Upper lobe of right lung (tissue), 1 donor: ENCODE results near the gene ADAMTS12. TPM values are rescaled to one million over a fixed set of nuclear protein-coding genes. Genes with fewer than 3 reads are reported as not detected.

Experiments used
- ATAC-seq: fragments of 200-7000 bp; cut with Tn5 transposase; one replicate; pipeline ENCODE4 v1.9.1; 2020; ENCODE audit warnings: mild to moderate bottlenecking, moderate library complexity
- DNase-seq: peaks from one replicate; pipeline ENCODE4 v3.0.0-alpha.2; 2020
- H3K27ac ChIP-seq: fragments of 200-600 bp; one replicate; pipeline ENCODE4 v1.8.0; 2022
- H3K27me3 ChIP-seq: fragments of 200-600 bp; one replicate; pipeline ENCODE4 v1.8.0; 2022; ENCODE audit warnings: mild to moderate bottlenecking
- H3K36me3 ChIP-seq: fragments of 200-600 bp; one replicate; pipeline ENCODE4 v1.8.0; 2022
- H3K4me1 ChIP-seq: fragments of 200-600 bp; one replicate; pipeline ENCODE4 v1.8.0; 2022
- H3K4me3 ChIP-seq: fragments of 200-600 bp; one replicate; pipeline ENCODE4 v1.8.0; 2022; ENCODE audit warnings: mild to moderate bottlenecking
- H3K9me3 ChIP-seq: fragments of 200-600 bp; one replicate; pipeline ENCODE4 v1.8.0; 2022
- CTCF ChIP-seq: fragments of 200-600 bp; IDR thresholded peaks from one replicate; pipeline ENCODE4 v1.8.0; 2022; ENCODE audit warnings: antibody characterized with exemption
- intact Hi-C: fragments of 100-400 bp; cut with DNase I; formaldehyde crosslinking; loops from one replicate; pipeline ENCODE4 v1.11.0; 2022
- total RNA-seq: library from RNA; stranded (reverse); fragmentation: NEBNext Ultra II Directional; extraction: Animal tissue kit (Norgen Biotek cat#: 25700); gene quantifications from one replicate; pipeline ENCODE4 v1.2.1, GENCODE V29; 2021
- donor health status: DM: no; HTN: yes; CAD: no; lungs with severe emphysema.

ADAMTS12 gene
- total RNA-seq, 1 donor from 2014 or later = 11.2 TPM

DNA sequence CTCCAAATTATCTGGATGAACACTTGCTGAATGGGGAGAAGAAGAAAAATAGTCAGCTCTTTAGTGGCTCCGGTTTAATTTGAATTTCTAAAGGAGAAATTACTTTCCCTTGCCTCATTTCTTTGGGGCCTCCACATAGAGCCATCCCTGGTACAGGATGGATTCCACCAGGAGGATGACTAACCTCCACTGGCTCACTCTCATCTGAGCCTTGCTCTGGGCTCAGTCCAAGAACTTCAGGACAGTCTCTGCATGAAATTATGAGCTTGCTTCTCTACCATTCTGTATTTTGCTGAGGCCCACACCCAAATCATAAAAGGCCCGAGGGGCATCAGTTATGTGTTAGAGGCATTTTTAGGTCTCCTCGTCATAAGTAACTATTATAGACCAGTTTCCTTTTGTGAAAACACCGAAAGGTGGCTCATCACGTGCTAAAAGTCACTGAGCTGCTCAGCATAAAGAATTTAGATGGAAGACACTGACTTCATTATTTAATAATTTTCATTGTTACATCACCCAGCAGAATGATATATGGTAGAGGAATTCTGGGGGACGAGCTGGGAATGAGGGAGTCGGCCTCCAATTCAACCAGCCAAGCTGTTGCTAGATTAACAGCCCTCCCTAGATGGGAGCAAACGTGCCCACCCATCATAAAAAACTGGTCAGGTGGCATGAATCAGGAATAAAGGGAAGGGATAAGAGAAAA, 228.9 kb downstream of the ADAMTS12 start:
- H3K27me3 ChIP-seq = no peaks in the 10 kb centered on the region
- DNase-seq (no peak), ATAC-seq (no peak)
- H3K36me3 ChIP-seq = no peaks in the 10 kb centered on the region
- intact Hi-C loops = no loop called here
- no peak overlapping the region for H3K27ac ChIP-seq
- no peaks in the 10 kb centered on the region for H3K4me1 ChIP-seq
- H3K9me3 ChIP-seq = no peaks in the 10 kb centered on the region
- TF ChIP-seq CTCF = no peak
- H3K4me3 ChIP-seq = no peak overlapping the region

GRCh38 chr5:33659526-33660169, 232.1 kb downstream of the ADAMTS12 start:
- no peaks in the 10 kb centered on the region for H3K27me3 ChIP-seq
- intact Hi-C loops = no loop called here
- no peak for DNase-seq
- no peak overlapping the region for H3K4me3 ChIP-seq
- no peaks in the 10 kb centered on the region for H3K9me3 ChIP-seq
- no peaks in the 10 kb centered on the region for H3K36me3 ChIP-seq
- H3K27ac ChIP-seq = no peak overlapping the region
- TF ChIP-seq CTCF = no peak
- no peak for ATAC-seq
- no peaks in the 10 kb centered on the region for H3K4me1 ChIP-seq

- ATAC-seq (no peak), DNase-seq (no peak)
- Histone ChIP-seq H3K9me3 (no peaks in the 10 kb centered on the region), H3K4me3 (no peak overlapping the region), H3K27ac (no peak overlapping the region), H3K4me1 (no peaks in the 10 kb centered on the region), H3K27me3 (no peaks in the 10 kb centered on the region), H3K36me3 (no peaks in the 10 kb centered on the region)
- intact Hi-C loops = no loop called here
- TF ChIP-seq CTCF = no peak
Measured at GRCh38 chr5:33657804-33658440, 233.9 kb downstream of the ADAMTS12 start.

DNA sequence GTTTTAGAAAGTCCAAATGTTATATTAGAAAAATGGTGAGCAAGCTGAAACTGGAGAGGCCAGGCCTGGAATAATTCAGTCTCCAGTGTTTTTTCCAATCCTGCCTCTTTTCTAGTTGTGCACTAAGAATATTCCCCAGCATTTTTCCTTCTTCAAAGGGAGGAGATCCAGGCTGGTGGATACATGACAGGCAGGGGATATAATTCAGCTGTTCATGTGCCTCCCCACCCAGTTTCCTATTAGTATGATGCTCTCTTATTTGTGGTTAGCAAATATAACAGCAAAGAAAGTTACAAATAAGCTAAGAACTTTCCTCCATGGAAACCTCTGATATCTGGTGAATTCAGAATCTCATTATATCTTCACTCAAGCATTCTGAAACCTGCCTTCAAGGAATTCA, 234.6 kb downstream of the ADAMTS12 start:
- no peak for TF ChIP-seq CTCF
- Histone ChIP-seq H3K36me3 (no peaks in the 10 kb centered on the region), H3K27me3 (no peaks in the 10 kb centered on the region), H3K4me3 (no peak overlapping the region), H3K27ac (no peak overlapping the region), H3K9me3 (no peaks in the 10 kb centered on the region), H3K4me1 (no peaks in the 10 kb centered on the region)
- DNase-seq = no peak
- intact Hi-C loops = no loop called here
- ATAC-seq = no peak

DNA sequence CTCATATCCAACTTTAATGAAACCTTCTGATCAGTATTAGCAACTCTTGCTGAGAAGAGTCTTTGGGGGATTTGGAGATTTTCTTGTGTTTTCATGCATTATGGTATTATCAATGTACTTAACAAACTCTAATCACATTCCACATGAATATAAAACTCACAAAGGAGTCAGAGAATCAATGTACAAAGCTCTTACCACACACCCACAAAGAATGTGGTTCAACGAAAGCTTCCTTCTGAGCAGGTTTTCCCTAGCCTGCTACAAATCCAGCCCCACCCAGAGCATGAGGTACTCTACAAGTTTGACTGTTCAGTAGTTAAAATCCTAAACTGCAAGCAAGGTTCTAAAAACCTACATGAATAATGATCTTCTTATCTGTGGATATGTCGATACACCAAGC, 240.9 kb downstream of the ADAMTS12 start:
- TF ChIP-seq CTCF = no peak
- no peak overlapping the region for H3K27ac ChIP-seq
- H3K4me3 ChIP-seq = no peak overlapping the region
- DNase-seq = no peak
- ATAC-seq = no peak
- H3K27me3 ChIP-seq = no peaks in the 10 kb centered on the region
- H3K36me3 ChIP-seq = no peaks in the 10 kb centered on the region
- intact Hi-C loops = no loop called here
- no peaks in the 10 kb centered on the region for H3K4me1 ChIP-seq
- H3K9me3 ChIP-seq = no peaks in the 10 kb centered on the region
